Epithelial cell of proximal tubule (primary cell): Measurements from ENCODE around the gene KCNIP1. TPM values are rescaled to one million over a fixed set of nuclear protein-coding genes. Genes with fewer than 3 reads are reported as not detected.

Experiments used
- DNase-seq: peaks from one replicate; pipeline ENCODE4 v3.0.0-alpha.2; 2011; ENCODE audit warnings: low read depth
- H3K4me3 ChIP-seq: 2 replicates; pipeline ENCODE4 v1.5.1; 2011; ENCODE audit warnings: low read depth, mild to moderate bottlenecking, low read length
- total RNA-seq: library from RNA; depleted of rRNA; stranded (reverse); fragments of >200 nt; gene quantifications from 2 replicates; pipeline ENCODE4 v1.2.3, GENCODE V29; 2015
- TF ChIP-seq, protein P1 (sequence below): conservative IDR thresholded peaks from 2 replicates; pipeline ENCODE4 v1.5.1; 2012; ENCODE audit warnings: low read depth, mild to moderate bottlenecking, low read length

Gene KCNIP1
- total RNA-seq, 1 donor from 2014 or later = 2.0 TPM

DNA sequence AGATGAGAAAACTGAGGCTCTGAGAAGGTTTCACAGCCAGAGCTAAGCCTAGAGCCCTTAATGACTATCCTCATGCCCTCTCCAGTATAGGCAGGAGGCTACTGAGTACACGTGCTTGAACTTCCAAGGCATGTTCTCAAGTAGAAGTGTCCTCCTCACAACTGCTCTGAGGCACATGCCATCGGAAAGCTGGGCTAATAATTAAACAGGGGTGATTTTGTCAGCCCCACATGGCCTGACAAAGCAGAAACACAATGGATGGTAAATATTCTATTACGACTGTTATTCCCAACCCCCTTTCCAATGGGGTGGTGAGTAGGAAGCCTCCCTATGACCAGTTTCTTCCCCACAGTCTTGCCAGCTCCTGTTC lies 34.3 kb downstream of the KCNIP1 start:
- peak; percentile 19 for DNase-seq
- TF ChIP-seq, protein P1, sequence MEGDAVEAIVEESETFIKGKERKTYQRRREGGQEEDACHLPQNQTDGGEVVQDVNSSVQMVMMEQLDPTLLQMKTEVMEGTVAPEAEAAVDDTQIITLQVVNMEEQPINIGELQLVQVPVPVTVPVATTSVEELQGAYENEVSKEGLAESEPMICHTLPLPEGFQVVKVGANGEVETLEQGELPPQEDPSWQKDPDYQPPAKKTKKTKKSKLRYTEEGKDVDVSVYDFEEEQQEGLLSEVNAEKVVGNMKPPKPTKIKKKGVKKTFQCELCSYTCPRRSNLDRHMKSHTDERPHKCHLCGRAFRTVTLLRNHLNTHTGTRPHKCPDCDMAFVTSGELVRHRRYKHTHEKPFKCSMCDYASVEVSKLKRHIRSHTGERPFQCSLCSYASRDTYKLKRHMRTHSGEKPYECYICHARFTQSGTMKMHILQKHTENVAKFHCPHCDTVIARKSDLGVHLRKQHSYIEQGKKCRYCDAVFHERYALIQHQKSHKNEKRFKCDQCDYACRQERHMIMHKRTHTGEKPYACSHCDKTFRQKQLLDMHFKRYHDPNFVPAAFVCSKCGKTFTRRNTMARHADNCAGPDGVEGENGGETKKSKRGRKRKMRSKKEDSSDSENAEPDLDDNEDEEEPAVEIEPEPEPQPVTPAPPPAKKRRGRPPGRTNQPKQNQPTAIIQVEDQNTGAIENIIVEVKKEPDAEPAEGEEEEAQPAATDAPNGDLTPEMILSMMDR = no peak
- H3K4me3 ChIP-seq = no peak overlapping the region

GRCh38 chr5:170538696-170539586 lies 35.1 kb downstream of the KCNIP1 start:
- TF ChIP-seq, protein P1 = no peak
- no peak for DNase-seq

GRCh38 chr5:170540271-170540670 lies 36.5 kb downstream of the KCNIP1 start:
- no peak overlapping the region for H3K4me3 ChIP-seq
- no peak for DNase-seq
- TF ChIP-seq, protein P1 = no peak

More at GRCh38 chr5:170538696-170539586, 35.1 kb downstream of the KCNIP1 start:
- no peak overlapping the region for H3K4me3 ChIP-seq

DNA sequence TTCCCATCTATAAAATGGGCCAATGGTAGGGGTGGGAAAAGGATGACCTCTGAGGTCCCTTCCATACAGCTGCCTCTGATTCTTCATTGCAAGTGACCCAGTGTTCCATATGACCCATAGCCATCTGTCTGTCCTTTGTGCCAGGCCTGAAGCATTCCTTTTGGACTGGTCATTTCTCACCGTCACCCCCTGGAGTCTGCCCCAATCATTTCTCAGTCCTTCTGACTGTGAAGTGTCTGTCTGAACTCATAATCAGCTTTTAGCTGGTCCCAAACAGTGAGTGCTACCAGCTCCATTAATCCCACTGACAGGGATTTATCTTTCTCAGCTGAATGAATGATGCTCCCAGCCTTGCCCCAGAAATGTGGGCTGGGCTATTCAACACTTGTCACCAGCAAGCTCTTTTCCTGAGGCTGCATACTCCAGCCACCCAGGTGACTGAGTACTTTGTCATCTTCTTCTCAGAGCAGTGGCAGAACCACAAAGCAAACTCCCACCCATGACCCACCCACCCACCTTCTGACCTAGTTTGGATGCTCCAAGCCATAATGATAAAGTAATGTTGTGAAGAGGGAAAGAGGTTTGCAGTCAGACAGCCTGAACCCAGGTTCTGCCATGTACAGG lies 37.4 kb downstream of the KCNIP1 start:
- TF ChIP-seq, protein P1 = no peak
- no peak overlapping the region for H3K4me3 ChIP-seq
- no peak for DNase-seq

GRCh38 chr5:170542691-170543293 lies 39.0 kb downstream of the KCNIP1 start:
- no peak for DNase-seq
- TF ChIP-seq, protein P1 = no peak
- no peak overlapping the region for H3K4me3 ChIP-seq

- no peak for DNase-seq
- TF ChIP-seq, protein P1 = no peak
- no peak overlapping the region for H3K4me3 ChIP-seq
Measured at GRCh38 chr5:170545313-170545712, 41.5 kb downstream of the KCNIP1 start.
